Measurements from ENCODE around the gene SGO1.

The SGO1 gene

GRCh38 chr3:20154078-20154477 lies 31.9 kb downstream of the SGO1 start:
- DNase-seq, result no peak

GRCh38 chr3:20148466-20148865 lies 37.5 kb downstream of the SGO1 start:
- DNase-seq, result no peak

- no peak for DNase-seq
Observed at GRCh38 chr3:20147361-20147760, 38.6 kb downstream of the SGO1 start.

- no peak for DNase-seq
Observed at GRCh38 chr3:20146301-20146700, 39.7 kb downstream of the SGO1 start.

- DNase-seq, result no peak
Observed at GRCh38 chr3:20145874-20146273, 40.1 kb downstream of the SGO1 start.

- DNase-seq, result no peak
Observed at GRCh38 chr3:20143519-20143918, 42.5 kb downstream of the SGO1 start.

- no peak for DNase-seq
Observed at GRCh38 chr3:20142517-20142916, 43.5 kb downstream of the SGO1 start.

- DNase-seq, result no peak
Observed at GRCh38 chr3:20141851-20142250, 44.2 kb downstream of the SGO1 start.

GRCh38 chr3:20141316-20141715 lies 44.7 kb downstream of the SGO1 start:
- DNase-seq, result no peak

- DNase-seq, result no peak
Observed at GRCh38 chr3:20140881-20141280, 45.1 kb downstream of the SGO1 start.

GRCh38 chr3:20137647-20138046 lies 48.4 kb downstream of the SGO1 start:
- no peak for DNase-seq

- DNase-seq, result no peak
Observed at GRCh38 chr3:20136231-20136630, 49.8 kb downstream of the SGO1 start.

GRCh38 chr3:20130106-20130505 lies 55.9 kb downstream of the SGO1 start:
- no peak for DNase-seq

GRCh38 chr3:20128358-20128757 lies 57.6 kb downstream of the SGO1 start:
- DNase-seq, result no peak

- DNase-seq, result no peak
Observed at GRCh38 chr3:20125897-20126296, 60.1 kb downstream of the SGO1 start.

GRCh38 chr3:20125289-20125688 lies 60.7 kb downstream of the SGO1 start:
- no peak for DNase-seq

- no peak for DNase-seq
Observed at GRCh38 chr3:20123131-20123652, 62.8 kb downstream of the SGO1 start.

GRCh38 chr3:20121088-20121487 lies 64.9 kb downstream of the SGO1 start:
- DNase-seq, result no peak
